GM12878 (cell line): Measurements from ENCODE around the gene CTNNBL1. TPM values are rescaled to one million over a fixed set of nuclear protein-coding genes. Genes with fewer than 3 reads are reported as not detected.

Source experiments
- ATAC-seq: fragments of 200-7000 bp; cut with Tn5 transposase; 3 replicates; pipeline ENCODE4 v1.9.1; 2020; ENCODE audit warnings: mild to moderate bottlenecking, moderate library complexity
- BruUV-seq: library from RNA; stranded (reverse); fragments of 400-500 nt; replicated peaks from 2 replicates; lab custom pipeline; 2021; lab: Mats Ljungman, UMichigan
- CTCF ChIA-PET: fragments of 300-600 bp; sonication (Branson Sonifier 250); formaldehyde crosslinking; extraction: SDS; loops from one replicate; lab custom pipeline; 2021; ENCODE audit warnings: inconsistent platforms; lab: Yijun Ruan, JAX
- POLR2A ChIA-PET: fragments of 350-600 bp; formaldehyde crosslinking; extraction: SDS; loops from one replicate; lab custom pipeline; 2021; ENCODE audit warnings: inconsistent platforms; lab: Charles Lee
- RAD21 ChIA-PET: fragments of 300-600 bp; sonication (Branson Sonifier 250); formaldehyde crosslinking; loops from one replicate; lab custom pipeline; 2023; ENCODE audit warnings: antibody characterized with exemption; ENCODE audit not compliant: unreplicated experiment; lab: Charles Lee
- SMC1A ChIA-PET: fragments of 300-600 bp; sonication (Branson Sonifier 250); formaldehyde crosslinking; loops from one replicate; lab custom pipeline; 2023; ENCODE audit not compliant: unreplicated experiment, uncharacterized antibody; lab: Charles Lee
- DNase-seq: peaks from one replicate; pipeline ENCODE4 v3.0.0-alpha.2; 2011; ENCODE audit warnings: low read depth, low spot score
- FAIRE-seq: peaks from 3 replicates; lab custom pipeline; 2011; peaks lifted over from hg19 to GRCh38; lab: Jason Lieb, UNC
- H2AFZ ChIP-seq: 2 replicates; pipeline ENCODE4 v1.6.0; 2011; ENCODE audit warnings: low read depth, low read length, control low read depth; ENCODE audit not compliant: control insufficient read depth
- H3K27ac ChIP-seq: 2 replicates; pipeline ENCODE4 v1.5.1; 2011; ENCODE audit warnings: control low read depth; ENCODE audit not compliant: control insufficient read depth, insufficient read depth
- H3K27me3 ChIP-seq, 2 experiments: replicated peaks in 1 of 2; 2 replicates each; pipeline versions ENCODE4 v1.6.0 to v1.6.1; 2011; ENCODE audit warnings: low read length in 1 of 2; ENCODE audit not compliant: control insufficient read depth in 2 of 2, insufficient read depth in 2 of 2
- H3K36me3 ChIP-seq, 2 experiments: 2 replicates each; pipeline ENCODE4 v1.5.1; 2011; ENCODE audit warnings: low read length in 1 of 2; ENCODE audit not compliant: control insufficient read depth in 2 of 2, insufficient read depth in 2 of 2
- H3K4me1 ChIP-seq: 2 replicates; pipeline ENCODE4 v1.6.1; 2011; ENCODE audit warnings: mild to moderate bottlenecking, low read length, moderate library complexity, mixed read lengths; ENCODE audit not compliant: control insufficient read depth, insufficient read depth
- H3K4me2 ChIP-seq: 2 replicates; pipeline ENCODE4 v1.6.0; 2011; ENCODE audit warnings: control low read depth; ENCODE audit not compliant: control insufficient read depth, insufficient read depth
- H3K4me3 ChIP-seq: fragments of 200-600 bp; sonication (generic); 2 replicates; pipeline ENCODE4 v1.5.1; 2016
- H3K79me2 ChIP-seq: 2 replicates; pipeline ENCODE4 v1.6.0; 2011; ENCODE audit warnings: low read length; ENCODE audit not compliant: control insufficient read depth, insufficient read depth
- H3K9ac ChIP-seq: 2 replicates; pipeline ENCODE4 v1.8.0; 2011; ENCODE audit warnings: low read length, control low read depth, mixed read lengths; ENCODE audit not compliant: control insufficient read depth, insufficient read depth
- H3K9me3 ChIP-seq: replicated peaks from 3 replicates; pipeline ENCODE4 v1.5.1; 2011; ENCODE audit warnings: mild to moderate bottlenecking, low read length; ENCODE audit not compliant: control insufficient read depth, insufficient read depth
- H4K20me1 ChIP-seq: 2 replicates; pipeline ENCODE4 v1.6.0; 2011; ENCODE audit not compliant: control insufficient read depth, insufficient read depth
- BACH1 ChIP-seq: fragments of 450-650 bp; IDR thresholded peaks from 2 replicates; pipeline ENCODE4 v1.6.1; 2017; ENCODE audit warnings: mild to moderate bottlenecking, borderline replicate concordance
- BHLHE40 ChIP-seq, 2 experiments: fragments of 450-650 bp in 1 of 2; IDR thresholded peaks; 2 replicates each; pipeline ENCODE4 v1.6.1; 2011 to 2017; ENCODE audit warnings: low read depth in 2 of 2, borderline replicate concordance in 1 of 2, improper control_type of control experiment in 1 of 2, low read length in 1 of 2, mild to moderate bottlenecking in 1 of 2
- FOXK2 ChIP-seq: fragments of 450-650 bp; IDR thresholded peaks from 2 replicates; pipeline ENCODE4 v1.6.1; 2017; ENCODE audit warnings: mild to moderate bottlenecking, moderate library complexity
- IRF4 ChIP-seq: IDR thresholded peaks from 2 replicates; pipeline ENCODE4 v1.6.1; 2011; ENCODE audit warnings: low read depth, low read length
- IRF5 ChIP-seq: fragments of 450-650 bp; IDR thresholded peaks from 2 replicates; pipeline ENCODE4 v1.6.1; 2017; ENCODE audit warnings: borderline replicate concordance
- NBN ChIP-seq: fragments of 450-650 bp; IDR thresholded peaks from 2 replicates; pipeline ENCODE4 v1.6.1; 2016
- NR2C2 ChIP-seq: IDR thresholded peaks from 2 replicates; pipeline ENCODE4 v1.6.1; 2011; ENCODE audit warnings: borderline replicate concordance, low read depth; ENCODE audit not compliant: control insufficient read depth, insufficient read length
- NR2F1 ChIP-seq: fragments of 450-650 bp; conservative IDR thresholded peaks from 2 replicates; pipeline ENCODE4 v1.6.1; 2017; ENCODE audit warnings: mild to moderate bottlenecking
- PAX8 ChIP-seq: fragments of 450-650 bp; IDR thresholded peaks from 2 replicates; pipeline ENCODE4 v1.6.1; 2017; ENCODE audit warnings: mild to moderate bottlenecking, moderate library complexity
- PBX3 ChIP-seq: IDR thresholded peaks from 2 replicates; pipeline ENCODE4 v1.6.1; 2011; ENCODE audit warnings: mild to moderate bottlenecking, low read depth, low read length, moderate library complexity; ENCODE audit not compliant: insufficient replicate concordance
- POLR2A ChIP-seq: IDR thresholded peaks from 2 replicates; pipeline ENCODE4 v1.6.1; 2011; ENCODE audit warnings: low read depth, mild to moderate bottlenecking, low read length
- RCOR1 ChIP-seq: conservative IDR thresholded peaks from 2 replicates; pipeline ENCODE4 v1.6.1; 2012; ENCODE audit warnings: low read depth, low read length, improper control_type of control experiment
- RFX5 ChIP-seq: IDR thresholded peaks from 2 replicates; pipeline ENCODE4 v1.6.1; 2011; ENCODE audit warnings: low read depth, low read length, improper control_type of control experiment
- TCF3 ChIP-seq: IDR thresholded peaks from 2 replicates; pipeline ENCODE4 v1.6.1; 2012; ENCODE audit warnings: low read depth, mild to moderate bottlenecking, low read length, borderline replicate concordance; ENCODE audit not compliant: insufficient read depth
- WRNIP1 ChIP-seq: IDR thresholded peaks from 2 replicates; pipeline ENCODE4 v1.6.1; 2011; ENCODE audit warnings: low read depth, low read length, improper control_type of control experiment, borderline replicate concordance
- WGBS: methylation state at CpG from one replicate; pipeline ENCODE4 v1.1.6; 2016; ENCODE audit warnings: low lambda C conversion rate; ENCODE audit not compliant: insufficient replicate concordance, insufficient coverage; ENCODE audit errors: missing lambda C conversion rate; 5-methylcytosine and 5-hydroxymethylcytosine counted together
- in situ Hi-C: fragments of 300-500 bp; cut with MboI; formaldehyde crosslinking; loops from 9 replicates; pipeline ENCODE4 v1.14.3; 2018; ENCODE audit warnings: mixed read lengths
- intact Hi-C: fragments of 100-400 bp; cut with micrococcal nuclease; formaldehyde crosslinking; loops from one replicate; pipeline ENCODE4 v1.14.2; 2022; ENCODE audit not compliant: unreplicated experiment
- polyA plus RNA-seq, 11 experiments: library from polyadenylated mRNA; depleted of rRNA in 4 of 11; unstranded in 6 of 11; stranded (reverse) in 5 of 11; fragments of >200 nt; fragmentation: Nextera tagmentation in 4 of 11; fragmentation: Illumina TruSeq in 1 of 11; extraction: Ambion mirVana in 4 of 11; extraction: Trizol in 1 of 11; gene quantifications; 1 replicate in 1 of 11; 2 replicates in 10 of 11; pipeline versions ENCODE4 v1.2.1 to v1.2.3, GENCODE V29; 2011 to 2016; ENCODE audit warnings: inconsistent platforms in 2 of 11, missing spikeins in 2 of 11, low read depth in 1 of 11
- total RNA-seq, 4 experiments: library from RNA; depleted of rRNA in 3 of 4; stranded (reverse); fragments of >200 nt in 3 of 4; fragmentation: Illumina TruSeq in 1 of 4; extraction: Trizol in 1 of 4; gene quantifications; 2 replicates each; pipeline versions ENCODE4 v1.2.1 to v1.2.3, GENCODE V29; 2013 to 2021

Gene CTNNBL1
- total and polyA plus RNA-seq, 10 of the 15 experiments (the other 5 are each of a cell fraction or from before 2014, with no cell fraction given): 43.1 to 102 (median 67.8) TPM

DNA sequence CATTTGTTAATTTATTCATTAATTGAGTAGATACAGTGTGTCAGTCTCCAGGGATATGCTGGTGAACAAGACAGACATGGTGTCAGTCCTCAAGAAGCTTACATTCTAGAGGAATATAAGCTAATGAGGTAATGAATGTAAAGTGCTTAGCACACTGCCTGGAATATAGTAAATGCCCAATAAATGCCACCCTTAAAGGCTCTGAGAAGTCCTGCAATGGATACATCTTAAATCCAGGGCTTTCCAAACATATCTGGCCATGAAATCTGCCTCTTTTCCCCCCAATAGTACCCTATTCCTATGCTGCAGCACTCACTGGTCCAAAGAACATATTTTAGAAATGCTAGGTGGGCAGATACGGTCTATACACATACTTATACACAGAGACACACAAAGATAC lies 49.2 kb upstream of the CTNNBL1 start:
- H3K79me2 ChIP-seq: no peaks in the 10 kb centered on the region
- no TSS peak for BruUV-seq
- ChIA-PET SMC1A (no interaction called here), POLR2A (no interaction called here), CTCF (no interaction called here), RAD21 (no interaction called here)
- DNase-seq (no peak), ATAC-seq (no peak), FAIRE-seq (no peak)
- no peak overlapping the region for H3K4me2 ChIP-seq
- peaks cover 2 to 13% of the 10 kb centered on the region in 2 experiments; a peak in 2 of 4 replicates for H3K27me3 ChIP-seq
- H3K4me3 ChIP-seq: no peak overlapping the region
- no peak overlapping the region for H2AFZ ChIP-seq
- no peak overlapping the region for H3K9ac ChIP-seq
- H3K4me1 ChIP-seq: no peaks in the 10 kb centered on the region
- WGBS: 0% methylated on average over 1 of the region's 1 CpG
- no peaks in the 10 kb centered on the region for H3K36me3 ChIP-seq
- intact Hi-C loops (no loop called here), in situ Hi-C loops (no loop called here)
- H3K27ac ChIP-seq: no peak overlapping the region
- no peaks in the 10 kb centered on the region for H3K9me3 ChIP-seq
- no peaks in the 10 kb centered on the region for H4K20me1 ChIP-seq
- TF ChIP-seq POLR2A: no peak
- no peak for TF ChIP-seq RFX5
- TF ChIP-seq BACH1: no peak
- TF ChIP-seq TCF3: no peak
- TF ChIP-seq IRF4: no peak
- TF ChIP-seq PBX3: no peak
- no peak for TF ChIP-seq RCOR1
- no peak for TF ChIP-seq IRF5
- TF ChIP-seq FOXK2: no peak
- no peak for TF ChIP-seq BHLHE40 (IDR thresholded peaks at IDR 0.05; ENCODE audit: borderline replicate concordance in 1 of 2, low read depth in 2 of 2, low read length in 1 of 2)
- TF ChIP-seq PAX8: no peak
- TF ChIP-seq NR2C2: no peak
- no peak for TF ChIP-seq NR2F1
- no peak for TF ChIP-seq NBN
- TF ChIP-seq WRNIP1: no peak
- TF ChIP-seq, all 136 proteins: peak for 0
